ENCODE measurements around the gene ADAM11.
A peak's percentile ranks its signal among the peaks of the same experiment; 100 is the strongest.
"Not testable (repeated sequence)": the region's sequence is repeated elsewhere in the genome, so short reads cannot be mapped to it uniquely, and the experiment has no call there.

ADAM11 gene

DNA sequence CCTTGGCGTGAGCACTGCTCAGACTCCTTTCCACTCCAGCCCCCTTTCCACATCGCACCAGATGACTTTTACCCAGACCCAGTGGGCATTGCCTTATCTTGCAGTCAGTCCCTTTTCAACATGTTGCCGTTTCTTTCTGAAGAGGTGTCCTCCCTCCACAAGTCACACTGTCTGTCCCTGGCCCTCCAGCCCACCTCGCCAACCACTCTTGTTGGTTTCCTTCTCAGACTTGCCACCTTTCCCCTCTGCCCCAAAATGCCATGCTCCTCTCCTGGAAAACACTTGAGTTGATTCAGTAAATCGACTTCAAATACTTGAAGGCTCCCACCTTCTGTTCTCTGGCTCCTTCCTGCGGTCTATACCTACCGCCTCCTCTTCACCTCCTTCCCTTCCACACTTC is 7.5 kb upstream of the ADAM11 start:
- no peaks in the 10 kb centered on the region; the same call in 1 of the 2 replicates for H3K4me1 ChIP-seq (ENCODE audit: insufficient read depth, low read length)
- no peak overlapping the region for H3K9ac ChIP-seq (ENCODE audit: low read depth, low read length)
- no peaks in the 10 kb centered on the region; the same call in 1 of the 2 replicates for H3K36me3 ChIP-seq (ENCODE audit: insufficient read depth, low read length)
- H3K9me3 ChIP-seq (ENCODE audit: control insufficient read depth, insufficient read depth, low read length): no peaks in the 10 kb centered on the region

- Histone ChIP-seq H3K9ac (ENCODE audit: low read depth, low read length) (no peak overlapping the region), H3K4me1 (ENCODE audit: insufficient read depth, low read length) (no peaks in the 10 kb centered on the region; the same call in 1 of the 2 replicates), H3K36me3 (ENCODE audit: insufficient read depth, low read length) (no peaks in the 10 kb centered on the region; the same call in 1 of the 2 replicates), H3K9me3 (ENCODE audit: control insufficient read depth, insufficient read depth, low read length) (no peaks in the 10 kb centered on the region)
Measured at GRCh38 chr17:44751806-44752205, 7.0 kb upstream of the ADAM11 start.

GRCh38 chr17:44752953-44753861 is 5.6 kb upstream of the ADAM11 start:
- no peaks in the 10 kb centered on the region for H3K9me3 ChIP-seq (ENCODE audit: control insufficient read depth, insufficient read depth, low read length)
- no peak overlapping the region for H3K9ac ChIP-seq (ENCODE audit: low read depth, low read length)
- H3K36me3 ChIP-seq (ENCODE audit: insufficient read depth, low read length): no peaks in the 10 kb centered on the region; the same call in 1 of the 2 replicates
- no peaks in the 10 kb centered on the region; the same call in 1 of the 2 replicates for H3K4me1 ChIP-seq (ENCODE audit: insufficient read depth, low read length)

DNA sequence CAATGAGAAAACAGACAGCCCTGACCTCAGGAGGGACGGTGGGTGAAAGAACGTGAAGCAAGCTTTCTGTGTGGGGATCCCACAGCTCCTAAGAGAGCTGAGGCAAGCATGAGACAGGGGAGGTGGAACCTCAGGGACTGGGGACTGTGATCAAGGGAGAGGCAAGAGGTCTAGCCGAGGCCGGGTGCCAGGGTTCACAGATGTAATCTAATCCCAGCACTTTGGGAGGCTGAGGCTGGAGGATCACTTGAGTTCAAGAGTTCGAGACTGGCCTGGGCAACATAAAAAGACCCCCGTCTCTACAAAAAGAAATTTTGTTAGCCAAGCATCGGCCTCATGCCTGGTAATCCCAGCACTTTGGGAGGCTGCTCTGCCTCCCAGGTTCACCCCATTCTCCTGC is 4.5 kb upstream of the ADAM11 start:
- Histone ChIP-seq H3K9me3 (ENCODE audit: control insufficient read depth, insufficient read depth, low read length) (no peaks in the 10 kb centered on the region), H3K36me3 (ENCODE audit: insufficient read depth, low read length) (no peaks in the 10 kb centered on the region; the same call in 1 of the 2 replicates), H3K9ac (ENCODE audit: low read depth, low read length) (no peak overlapping the region), H3K4me1 (ENCODE audit: insufficient read depth, low read length) (no peaks in the 10 kb centered on the region; the same call in 1 of the 2 replicates)

DNA sequence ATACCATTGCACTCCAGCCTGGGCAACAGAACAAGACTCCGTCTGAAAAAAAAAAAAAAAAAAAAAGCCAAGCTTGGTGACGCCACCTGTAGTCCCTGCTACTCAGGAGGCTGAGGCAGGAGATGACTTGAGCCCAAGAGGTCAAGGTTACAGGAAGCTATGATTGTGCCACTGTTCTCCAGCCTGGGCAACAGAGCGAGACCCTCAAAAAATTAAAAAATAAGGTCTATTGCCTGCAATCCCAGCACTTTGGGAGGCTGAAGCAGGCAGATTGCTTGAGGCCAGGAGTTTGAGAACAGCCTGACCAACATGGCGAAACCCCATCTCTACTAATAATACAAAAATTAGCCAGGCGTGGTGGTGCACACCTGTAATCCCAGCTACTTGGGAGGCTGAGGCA is 3.6 kb upstream of the ADAM11 start:
- not testable (repeated sequence) for H3K4me1 ChIP-seq (ENCODE audit: insufficient read depth, low read length); H3K9me3 ChIP-seq (ENCODE audit: control insufficient read depth, insufficient read depth, low read length); H3K9ac ChIP-seq (ENCODE audit: low read depth, low read length); H3K36me3 ChIP-seq (ENCODE audit: insufficient read depth, low read length)

GRCh38 chr17:44757045-44757917 is 1.5 kb upstream of the ADAM11 start:
- H3K9ac ChIP-seq (ENCODE audit: low read depth, low read length): no peak overlapping the region
- H3K4me1 ChIP-seq (ENCODE audit: insufficient read depth, low read length): peaks cover 6% of the 10 kb centered on the region; the same call in 1 of the 2 replicates
- no peaks in the 10 kb centered on the region for H3K9me3 ChIP-seq (ENCODE audit: control insufficient read depth, insufficient read depth, low read length)
- no peaks in the 10 kb centered on the region for H3K36me3 ChIP-seq (ENCODE audit: insufficient read depth, low read length)

DNA sequence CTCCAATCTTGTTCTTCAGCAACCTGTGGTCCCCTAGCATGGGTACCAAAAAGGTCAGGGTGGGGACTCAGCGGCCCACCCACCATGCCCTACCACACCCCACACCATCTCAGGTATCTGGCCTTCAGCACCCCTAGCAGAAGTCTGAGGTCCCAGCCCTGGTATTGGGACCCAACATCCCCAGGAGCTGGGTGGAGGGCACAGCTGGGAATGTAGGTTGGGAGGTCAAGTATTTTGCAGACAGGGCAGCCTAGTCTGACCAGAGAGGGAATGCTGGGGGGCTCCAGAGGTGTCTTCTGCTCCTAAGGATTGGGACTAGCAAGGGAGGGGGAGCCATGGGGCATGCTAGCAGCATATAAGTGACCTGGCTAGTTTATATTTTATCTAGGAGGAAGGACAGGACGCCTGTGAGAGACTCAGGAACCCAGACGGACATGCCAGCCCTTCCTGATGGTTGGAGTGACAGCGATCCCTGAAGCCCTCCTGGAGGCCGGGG is 822 bp upstream of the ADAM11 start:
- peaks cover 6% of the 10 kb centered on the region; the same call in 1 of the 2 replicates for H3K4me1 ChIP-seq (ENCODE audit: insufficient read depth, low read length)
- no peaks in the 10 kb centered on the region for H3K36me3 ChIP-seq (ENCODE audit: insufficient read depth, low read length)
- H3K9ac ChIP-seq (ENCODE audit: low read depth, low read length): peak overlapping the region; percentile 55
- H3K9me3 ChIP-seq (ENCODE audit: control insufficient read depth, insufficient read depth, low read length): no peaks in the 10 kb centered on the region

DNA sequence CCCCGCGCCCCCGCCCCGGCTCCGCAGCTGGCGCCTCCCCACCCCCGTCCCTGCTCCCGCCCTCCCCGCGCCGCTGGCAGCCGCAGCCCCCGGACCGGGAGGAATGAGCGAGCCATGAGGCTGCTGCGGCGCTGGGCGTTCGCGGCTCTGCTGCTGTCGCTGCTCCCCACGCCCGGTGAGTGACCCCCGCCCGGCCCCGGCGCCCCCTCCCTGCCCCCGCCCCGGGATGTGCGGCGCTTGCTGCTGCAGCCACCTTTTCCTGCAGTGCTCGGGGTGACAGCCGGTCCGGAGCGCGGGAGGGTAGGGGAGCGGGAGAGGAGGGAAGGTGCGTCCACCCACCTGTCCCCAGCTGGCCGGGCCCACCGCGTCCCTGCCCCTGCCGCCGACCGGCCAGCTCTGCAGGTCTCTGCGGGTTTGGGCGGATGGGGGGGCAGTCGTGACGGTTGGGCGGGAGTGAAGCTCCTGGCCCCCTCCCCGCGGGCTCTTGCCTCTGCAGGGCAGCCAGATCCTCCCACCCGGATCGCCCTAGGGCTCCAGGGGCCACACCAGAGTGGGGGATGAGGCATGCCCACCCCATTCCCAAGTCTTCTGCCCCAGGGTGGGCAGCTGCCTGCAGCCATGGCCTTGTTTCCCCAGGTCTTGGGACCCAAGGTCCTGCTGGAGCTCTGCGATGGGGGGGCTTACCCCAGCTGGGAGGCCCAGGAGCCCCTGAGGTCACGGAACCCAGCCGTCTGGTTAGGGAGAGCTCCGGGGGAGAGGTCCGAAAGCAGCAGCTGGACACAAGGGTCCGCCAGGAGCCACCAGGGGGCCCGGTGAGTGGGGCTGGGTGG is 513 bp downstream of the ADAM11 start:
- Histone ChIP-seq H3K9ac (ENCODE audit: low read depth, low read length) (peak overlapping the region; percentile 61), H3K36me3 (ENCODE audit: insufficient read depth, low read length) (no peaks in the 10 kb centered on the region), H3K4me1 (ENCODE audit: insufficient read depth, low read length) (peaks cover 6% of the 10 kb centered on the region; the same call in 1 of the 2 replicates), H3K9me3 (ENCODE audit: control insufficient read depth, insufficient read depth, low read length) (no peaks in the 10 kb centered on the region)

GRCh38 chr17:44759916-44760243 is 1.1 kb downstream of the ADAM11 start:
- Histone ChIP-seq H3K9me3 (ENCODE audit: control insufficient read depth, insufficient read depth, low read length) (no peaks in the 10 kb centered on the region), H3K36me3 (ENCODE audit: insufficient read depth, low read length) (no peaks in the 10 kb centered on the region), H3K9ac (ENCODE audit: low read depth, low read length) (peak overlapping the region; percentile 61; the same call in 1 of the 2 replicates), H3K4me1 (ENCODE audit: insufficient read depth, low read length) (peaks cover 6% of the 10 kb centered on the region; the same call in 1 of the 2 replicates)

- Histone ChIP-seq H3K4me1 (ENCODE audit: insufficient read depth, low read length) (peaks cover 6% of the 10 kb centered on the region; the same call in 1 of the 2 replicates), H3K9ac (ENCODE audit: low read depth, low read length) (no peak overlapping the region), H3K9me3 (ENCODE audit: control insufficient read depth, insufficient read depth, low read length) (no peaks in the 10 kb centered on the region), H3K36me3 (ENCODE audit: insufficient read depth, low read length) (no peaks in the 10 kb centered on the region)
Measured at GRCh38 chr17:44760474-44761308, 1.9 kb downstream of the ADAM11 start.

- Histone ChIP-seq H3K36me3 (ENCODE audit: insufficient read depth, low read length) (no peaks in the 10 kb centered on the region), H3K9ac (ENCODE audit: low read depth, low read length) (no peak overlapping the region), H3K4me1 (ENCODE audit: insufficient read depth, low read length) (peaks cover 6% of the 10 kb centered on the region; the same call in 1 of the 2 replicates), H3K9me3 (ENCODE audit: control insufficient read depth, insufficient read depth, low read length) (no peaks in the 10 kb centered on the region)
Measured at GRCh38 chr17:44761932-44762810, 3.4 kb downstream of the ADAM11 start.

- Histone ChIP-seq H3K9me3 (ENCODE audit: control insufficient read depth, insufficient read depth, low read length) (no peaks in the 10 kb centered on the region), H3K9ac (ENCODE audit: low read depth, low read length) (no peak overlapping the region), H3K36me3 (ENCODE audit: insufficient read depth, low read length) (no peaks in the 10 kb centered on the region), H3K4me1 (ENCODE audit: insufficient read depth, low read length) (peaks cover 16% of the 10 kb centered on the region; the same call in 1 of the 2 replicates)
Measured at GRCh38 chr17:44763170-44763569, 4.4 kb downstream of the ADAM11 start.
